Measurements from ENCODE around the gene ADAM19.

Gene ADAM19

GRCh38 chr5:157541447-157542118, 34.0 kb downstream of the ADAM19 start:
- no peak for DNase-seq

GRCh38 chr5:157540707-157541446, 34.7 kb downstream of the ADAM19 start:
- DNase-seq = no peak

- no peak for DNase-seq
Observed at GRCh38 chr5:157540124-157540523, 35.5 kb downstream of the ADAM19 start.

- no peak for DNase-seq
Observed at GRCh38 chr5:157539503-157540022, 36.0 kb downstream of the ADAM19 start.

GRCh38 chr5:157538311-157538710, 37.3 kb downstream of the ADAM19 start:
- DNase-seq = no peak

GRCh38 chr5:157535042-157535865, 40.3 kb downstream of the ADAM19 start:
- no peak for DNase-seq

GRCh38 chr5:157533011-157533481, 42.5 kb downstream of the ADAM19 start:
- DNase-seq = no peak

GRCh38 chr5:157532022-157532421, 43.6 kb downstream of the ADAM19 start:
- no peak for DNase-seq

- DNase-seq = no peak
Observed at GRCh38 chr5:157530226-157530972, 45.2 kb downstream of the ADAM19 start.

GRCh38 chr5:157529002-157529401, 46.6 kb downstream of the ADAM19 start:
- no peak for DNase-seq

- no peak for DNase-seq
Observed at GRCh38 chr5:157528036-157528632, 47.4 kb downstream of the ADAM19 start.

- DNase-seq = no peak
Observed at GRCh38 chr5:157524887-157525286, 50.7 kb downstream of the ADAM19 start.

- DNase-seq = no peak
Observed at GRCh38 chr5:157523976-157524375, 51.6 kb downstream of the ADAM19 start.

- no peak for DNase-seq
Observed at GRCh38 chr5:157521704-157522029, 53.9 kb downstream of the ADAM19 start.

GRCh38 chr5:157520911-157521703, 54.5 kb downstream of the ADAM19 start:
- no peak for DNase-seq

GRCh38 chr5:157519579-157520253, 55.9 kb downstream of the ADAM19 start:
- no peak for DNase-seq

GRCh38 chr5:157518963-157519362, 56.6 kb downstream of the ADAM19 start:
- DNase-seq = no peak

- DNase-seq = no peak
Observed at GRCh38 chr5:157516626-157517325, 58.8 kb downstream of the ADAM19 start.

GRCh38 chr5:157516006-157516405, 59.6 kb downstream of the ADAM19 start:
- no peak for DNase-seq

GRCh38 chr5:157514974-157515373, 60.6 kb downstream of the ADAM19 start:
- DNase-seq = no peak
